ENCODE data around the gene TRAPPC14.

Gene TRAPPC14

DNA sequence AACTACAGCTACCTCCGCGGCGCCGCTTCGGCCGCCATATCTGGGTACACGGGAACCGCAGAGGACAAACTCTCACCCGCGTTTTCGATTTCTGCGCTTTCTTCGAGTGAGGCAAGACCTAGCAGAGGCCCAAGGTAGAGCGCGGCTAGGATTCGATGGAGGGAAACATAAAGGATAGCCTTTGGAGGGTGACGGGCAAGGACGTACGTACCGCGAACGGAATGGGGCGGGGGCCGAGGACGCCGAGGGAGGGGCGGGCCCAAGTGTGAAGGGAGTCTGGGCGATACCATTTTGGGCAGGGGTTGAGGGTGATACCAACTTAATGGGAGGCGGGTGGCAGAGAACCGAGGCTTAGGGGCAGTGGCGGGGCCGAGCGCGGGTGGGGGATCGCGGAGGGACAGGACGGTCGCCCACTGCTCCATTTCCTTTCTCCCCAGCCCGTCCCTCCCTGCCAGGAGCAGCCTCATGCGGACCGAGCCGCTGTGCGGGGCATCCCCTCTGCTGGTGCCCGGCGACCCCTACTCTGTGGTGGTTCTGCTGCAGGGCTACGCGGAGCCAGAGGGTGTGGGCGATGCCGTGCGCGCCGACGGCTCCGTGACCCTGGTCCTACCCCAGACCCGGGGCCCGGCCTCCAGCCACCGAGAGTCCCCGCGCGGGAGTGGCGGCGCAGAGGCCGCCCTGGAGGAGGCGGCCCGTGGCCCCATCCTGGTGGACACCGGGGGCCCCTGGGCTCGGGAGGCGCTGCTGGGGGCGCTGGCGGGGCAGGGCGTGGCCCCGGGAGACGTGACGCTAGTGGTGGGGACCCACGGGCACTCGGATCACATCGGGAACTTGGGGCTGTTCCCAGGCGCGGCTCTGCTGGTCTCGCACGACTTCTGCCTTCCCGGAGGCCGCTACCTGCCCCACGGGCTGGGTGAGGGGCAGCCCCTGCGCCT, 31.3 kb downstream of the TRAPPC14 start, which contains the start of gene MBLAC1:
TSS of gene MBLAC1 (plus strand) at position 37 of the 935 bp plus-strand sequence. CDS start at position 466, 429 bp downstream.
- FAIRE-seq (peak; percentile 89), DNase-seq (ENCODE audit: low spot score) (peak; percentile 96)

DNA sequence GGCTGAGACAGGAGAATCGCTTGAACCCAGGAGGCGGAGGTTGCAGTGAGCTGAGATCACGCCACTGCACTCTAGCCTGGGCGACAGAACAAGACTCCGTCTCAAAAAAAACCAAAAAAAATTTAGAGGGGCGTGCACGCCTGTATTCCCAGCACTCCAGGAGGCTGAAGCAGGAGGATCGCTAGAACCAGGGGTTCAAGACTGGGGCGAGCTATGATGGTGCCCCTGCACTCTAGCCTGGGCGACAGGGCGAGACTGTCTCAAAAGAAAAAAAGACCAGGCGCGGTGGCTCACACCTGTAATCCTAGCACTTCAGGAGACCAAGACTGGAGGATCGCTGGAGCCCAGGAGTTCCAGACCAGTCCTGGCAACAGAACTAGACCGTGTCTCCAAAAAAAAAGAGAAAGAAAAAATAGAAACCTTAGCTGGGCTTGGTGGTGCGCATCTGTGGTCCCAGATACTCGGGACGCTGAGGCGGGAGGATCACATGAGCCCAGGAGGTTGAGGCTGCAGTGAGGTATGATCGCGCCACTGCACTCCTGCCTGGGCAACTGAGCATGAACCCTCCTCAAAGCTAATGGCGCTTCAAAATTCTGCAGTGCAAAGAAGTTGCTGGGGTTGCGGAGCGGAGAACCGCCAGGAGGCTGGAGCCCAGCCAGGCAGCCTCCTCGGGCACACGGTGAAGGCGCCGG, 32.1 kb downstream of the TRAPPC14 start:
- FAIRE-seq = no peak
- DNase-seq (ENCODE audit: low spot score) = no peak

DNA sequence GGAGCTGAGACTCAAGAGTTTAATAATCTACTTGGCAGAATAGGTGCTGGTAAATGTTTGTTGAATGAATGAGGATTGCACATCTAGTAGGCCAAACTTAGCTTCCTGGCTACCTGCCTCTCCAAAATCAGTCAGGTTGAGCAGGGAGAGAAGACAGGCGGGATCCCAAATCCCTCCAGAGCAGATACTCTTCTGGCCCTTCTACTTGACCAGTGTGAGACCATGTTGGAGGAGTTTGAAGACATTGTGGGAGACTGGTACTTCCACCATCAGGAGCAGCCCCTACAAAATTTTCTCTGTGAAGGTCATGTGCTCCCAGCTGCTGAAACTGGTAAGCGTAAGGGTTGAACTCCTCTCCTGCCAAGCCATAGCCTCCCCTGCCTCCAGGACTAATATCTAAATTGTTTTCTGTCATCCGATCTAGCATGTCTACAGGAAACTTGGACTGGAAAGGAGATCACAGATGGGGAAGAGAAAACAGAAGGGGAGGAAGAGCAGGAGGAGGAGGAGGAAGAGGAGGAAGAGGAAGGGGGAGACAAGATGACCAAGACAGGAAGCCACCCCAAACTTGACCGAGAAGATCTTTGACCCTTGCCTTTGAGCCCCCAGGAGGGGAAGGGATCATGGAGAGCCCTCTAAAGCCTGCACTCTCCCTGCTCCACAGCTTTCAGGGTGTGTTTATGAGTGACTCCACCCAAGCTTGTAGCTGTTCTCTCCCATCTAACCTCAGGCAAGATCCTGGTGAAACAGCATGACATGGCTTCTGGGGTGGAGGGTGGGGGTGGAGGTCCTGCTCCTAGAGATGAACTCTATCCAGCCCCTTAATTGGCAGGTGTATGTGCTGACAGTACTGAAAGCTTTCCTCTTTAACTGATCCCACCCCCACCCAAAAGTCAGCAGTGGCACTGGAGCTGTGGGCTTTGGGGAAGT, 34.0 kb downstream of the TRAPPC14 start:
- DNase-seq (ENCODE audit: low spot score) = no peak
- no peak for FAIRE-seq

DNA sequence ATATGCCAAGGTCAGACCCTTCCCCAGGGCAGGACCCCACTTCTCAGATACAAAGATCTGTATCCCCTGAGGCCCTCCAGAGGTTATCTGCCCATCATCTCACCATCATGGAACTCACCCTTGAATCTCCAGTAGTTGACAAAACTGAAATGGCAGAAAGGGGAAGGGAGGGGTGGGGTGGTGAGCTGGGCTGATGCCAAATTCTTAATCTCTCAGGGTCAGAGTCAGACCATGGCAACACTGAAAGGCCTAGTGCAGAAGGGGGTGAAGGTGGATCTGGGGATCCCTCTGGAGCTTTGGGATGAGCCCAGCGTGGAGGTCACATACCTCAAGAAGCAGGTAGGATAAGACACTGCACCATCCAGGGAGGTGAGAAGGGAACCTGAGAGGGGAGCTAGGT, 36.0 kb downstream of the TRAPPC14 start:
- FAIRE-seq (no peak), DNase-seq (ENCODE audit: low spot score) (no peak)

DNA sequence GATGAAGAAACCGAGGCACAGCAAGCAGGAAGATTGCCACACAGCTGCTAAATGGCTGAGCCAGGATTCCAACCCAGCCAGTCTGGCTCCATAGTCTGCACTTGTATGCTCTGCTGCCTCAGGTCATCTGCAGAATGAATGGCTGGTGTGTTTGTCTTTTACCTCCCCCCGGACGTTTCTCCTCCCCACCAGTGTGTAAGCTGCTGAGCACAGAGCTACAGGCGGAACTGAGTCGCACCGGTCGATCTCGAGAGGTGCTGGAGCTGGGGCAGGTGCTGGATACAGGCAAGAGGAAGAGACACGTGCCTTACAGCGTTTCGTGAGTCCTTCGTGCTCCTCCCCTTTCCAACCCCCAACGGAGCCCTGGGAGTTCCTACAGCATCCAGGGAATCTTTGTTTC, 36.5 kb downstream of the TRAPPC14 start:
- DNase-seq (ENCODE audit: low spot score) (no peak), FAIRE-seq (no peak)

DNA sequence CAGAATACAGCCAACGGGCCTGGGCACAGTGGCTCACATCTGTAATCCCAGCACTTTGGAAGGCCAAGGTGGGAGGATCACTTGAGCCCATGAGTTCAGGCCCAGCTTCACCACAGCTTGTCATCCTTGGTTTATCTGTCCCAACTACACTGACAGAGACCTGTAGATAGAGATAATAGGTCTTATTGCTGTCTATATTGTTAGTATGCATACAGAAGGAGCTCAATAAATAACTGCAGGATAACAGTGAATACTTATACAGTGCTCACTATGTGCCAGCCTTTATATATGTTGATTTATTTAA, 37.8 kb downstream of the TRAPPC14 start:
- FAIRE-seq (no peak), DNase-seq (ENCODE audit: low spot score) (no peak)

DNA sequence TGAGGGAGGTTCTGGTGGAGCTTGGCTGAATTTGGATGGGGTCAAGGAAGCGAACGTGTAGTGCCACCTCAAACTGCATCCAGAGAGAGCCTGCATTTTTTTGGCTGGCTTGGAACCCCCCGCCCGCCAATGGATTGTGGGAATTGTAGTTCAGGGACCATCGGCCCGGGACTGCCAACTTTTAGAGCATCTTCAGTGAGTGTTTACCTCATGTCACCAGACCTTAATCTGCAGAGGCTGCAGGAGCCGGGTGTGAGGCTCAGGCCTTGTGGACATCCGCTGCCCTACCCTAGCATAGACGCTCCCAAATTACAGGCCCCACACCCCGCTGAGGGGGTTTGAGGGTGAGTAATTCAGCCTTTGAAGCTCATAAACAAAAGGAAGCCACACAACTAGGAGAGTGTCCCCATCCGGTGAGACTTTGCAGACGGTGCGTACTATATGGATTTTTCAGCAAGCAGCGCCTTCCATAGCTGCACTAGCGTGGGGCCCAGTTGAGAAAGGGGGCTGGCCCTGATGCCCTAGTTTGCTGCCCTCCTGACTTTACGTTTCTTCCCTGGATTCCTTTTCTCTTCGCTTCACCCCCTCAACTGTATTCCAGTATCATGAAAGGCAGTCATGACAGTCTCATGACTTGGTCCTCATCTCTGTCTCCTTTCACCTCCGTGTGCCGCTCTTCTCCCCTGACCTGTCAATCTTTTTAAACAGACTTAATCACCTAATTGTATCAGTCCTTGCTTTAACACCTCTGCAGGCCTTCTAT, 38.4 kb downstream of the TRAPPC14 start:
- no peak for FAIRE-seq
- DNase-seq (ENCODE audit: low spot score) = peak; percentile 89

DNA sequence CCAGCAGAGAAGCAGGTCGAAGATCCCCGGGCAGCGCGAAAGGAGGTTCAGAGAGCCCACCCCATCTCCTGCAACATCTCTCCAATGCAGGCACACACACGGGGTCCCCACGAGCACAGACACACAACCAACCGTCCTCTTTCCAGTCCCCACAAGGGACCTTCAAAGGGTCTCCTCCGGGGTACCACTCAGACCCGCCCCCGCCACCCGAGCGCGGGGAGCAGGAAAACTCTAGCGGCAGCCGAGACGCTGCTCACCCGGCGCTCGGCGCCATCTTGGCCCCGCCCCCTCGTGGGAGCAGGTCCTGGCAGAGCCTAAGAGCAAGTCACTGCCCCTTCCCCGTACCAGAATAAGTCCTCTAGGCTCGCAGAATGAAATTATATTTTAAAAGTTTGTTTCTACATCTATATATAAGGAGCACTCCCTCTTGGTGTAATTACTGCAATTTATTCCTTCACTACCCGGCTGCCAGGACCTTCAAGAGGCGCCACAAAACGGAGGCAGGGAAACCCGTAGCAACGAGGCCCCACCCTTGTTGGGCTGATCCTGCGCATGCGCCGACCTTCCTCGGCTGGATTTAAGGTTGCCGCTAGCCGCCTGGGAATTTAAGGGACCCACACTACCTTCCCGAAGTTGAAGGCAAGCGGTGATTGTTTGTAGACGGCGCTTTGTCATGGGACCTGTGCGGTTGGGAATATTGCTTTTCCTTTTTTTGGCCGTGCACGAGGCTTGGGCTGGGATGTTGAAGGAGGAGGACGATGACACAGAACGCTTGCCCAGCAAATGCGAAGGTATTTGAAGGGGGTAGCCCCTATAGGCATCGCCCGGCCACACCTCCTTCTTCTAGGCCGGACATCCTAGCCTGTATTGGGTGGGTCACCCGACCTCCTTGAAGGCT, 39.2 kb downstream of the TRAPPC14 start, which contains the start of the genes CNPY4 and TAF6:
TSS of gene CNPY4 (plus strand) at position 563 of the 898 bp plus-strand sequence. CDS start at position 674, 111 bp downstream.
TSS of gene TAF6 (minus strand) at position 287 of the 898 bp plus-strand sequence. CDS start 5,149 bp downstream, outside the sequence.
- peak; percentile 79 for FAIRE-seq
- peak; percentile 100 for DNase-seq (ENCODE audit: low spot score)

DNA sequence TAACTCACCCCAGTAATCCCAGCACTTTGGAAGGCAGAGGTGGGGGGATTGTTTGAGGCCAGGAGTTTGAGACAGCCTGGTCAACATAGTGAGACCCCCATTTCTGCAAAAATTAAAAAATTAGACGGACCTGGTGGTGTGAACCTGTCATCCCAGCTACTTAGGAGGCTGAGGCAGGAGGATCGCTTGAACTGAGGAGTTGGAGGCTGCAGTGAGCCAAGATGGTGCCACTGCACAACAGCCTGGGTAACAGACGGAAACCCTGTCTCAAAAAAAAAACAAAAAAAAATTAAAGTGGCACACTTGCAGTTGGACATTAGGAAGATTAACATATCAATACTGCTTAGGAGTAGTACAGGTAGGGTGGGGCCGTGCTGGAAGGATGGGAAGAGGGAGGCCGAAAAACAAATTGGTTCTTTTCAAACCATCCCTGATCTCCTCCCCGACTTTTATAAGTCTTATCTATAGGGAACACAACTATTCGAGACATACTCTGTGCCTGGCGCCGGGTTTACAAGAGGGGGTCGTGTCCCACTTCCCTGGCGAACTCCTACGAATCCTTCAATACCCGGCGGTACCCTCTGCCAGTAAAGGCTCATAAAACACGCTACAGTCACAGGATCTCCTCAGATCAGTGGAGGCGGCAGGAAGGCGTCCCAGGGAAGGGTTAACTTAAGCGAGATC, 40.0 kb downstream of the TRAPPC14 start:
- FAIRE-seq = no peak
- no peak for DNase-seq (ENCODE audit: low spot score)

DNA sequence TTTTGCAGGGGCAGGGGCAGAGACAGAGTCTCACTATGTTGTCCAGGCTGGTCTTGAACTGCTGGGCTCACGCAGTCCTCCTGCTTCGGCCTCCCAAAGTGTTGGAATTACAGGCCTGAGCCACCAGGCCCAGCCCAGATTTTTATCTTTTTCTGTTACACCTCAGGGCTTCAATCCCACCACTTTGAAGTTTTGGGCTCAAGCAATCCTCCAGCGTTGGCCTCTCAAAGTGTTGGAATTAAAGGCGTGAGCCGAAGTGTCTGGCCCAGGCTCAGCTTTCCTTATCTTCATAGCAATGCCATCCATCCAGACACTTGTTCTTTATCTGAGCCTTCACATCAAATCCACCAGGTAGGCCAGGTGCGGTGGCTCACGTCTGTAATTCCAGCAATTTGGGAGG, 43.5 kb downstream of the TRAPPC14 start:
- DNase-seq (ENCODE audit: low spot score) = no peak
- FAIRE-seq = no peak

DNA sequence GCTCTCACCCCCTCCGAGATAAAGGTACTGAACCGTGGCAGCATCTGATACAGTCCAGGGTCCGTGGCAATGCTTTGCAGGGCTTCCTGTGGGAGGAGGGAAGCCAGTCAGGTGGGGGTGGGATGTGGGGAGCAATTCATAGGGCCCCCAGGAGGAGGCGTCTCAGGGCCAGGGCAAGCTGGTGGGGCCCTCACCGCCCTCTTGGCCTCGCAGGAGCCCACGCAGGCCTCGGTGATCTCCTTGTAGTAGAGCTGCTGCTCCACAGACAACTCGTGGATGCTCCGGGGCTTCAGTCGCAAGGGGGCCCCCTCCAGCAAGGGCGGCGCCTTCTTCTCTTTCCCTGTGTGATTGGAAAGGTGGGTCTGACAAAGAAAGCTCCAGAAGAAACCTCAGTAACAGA, 46.6 kb downstream of the TRAPPC14 start:
- FAIRE-seq (no peak), DNase-seq (ENCODE audit: low spot score) (no peak)

DNA sequence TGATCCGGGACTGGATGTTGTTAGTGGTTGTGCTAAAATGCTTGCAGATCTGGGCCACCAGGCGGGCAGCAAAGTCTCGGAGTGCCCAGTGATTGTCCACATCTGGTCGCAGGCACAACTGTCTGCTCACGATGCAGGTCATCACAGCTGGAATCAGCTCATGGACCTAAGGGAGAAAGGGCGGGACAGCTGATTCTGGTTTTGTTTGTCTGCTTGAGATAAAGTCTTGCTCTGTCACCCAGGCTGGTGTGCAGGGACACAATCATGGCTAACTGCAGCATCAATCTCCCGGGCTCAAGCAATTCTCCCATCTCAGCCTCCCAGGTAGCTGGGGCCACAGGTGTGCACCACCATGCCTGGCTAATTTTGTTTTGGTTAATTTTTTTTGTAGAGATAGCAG, 47.4 kb downstream of the TRAPPC14 start:
- FAIRE-seq = no peak
- no peak for DNase-seq (ENCODE audit: low spot score)

DNA sequence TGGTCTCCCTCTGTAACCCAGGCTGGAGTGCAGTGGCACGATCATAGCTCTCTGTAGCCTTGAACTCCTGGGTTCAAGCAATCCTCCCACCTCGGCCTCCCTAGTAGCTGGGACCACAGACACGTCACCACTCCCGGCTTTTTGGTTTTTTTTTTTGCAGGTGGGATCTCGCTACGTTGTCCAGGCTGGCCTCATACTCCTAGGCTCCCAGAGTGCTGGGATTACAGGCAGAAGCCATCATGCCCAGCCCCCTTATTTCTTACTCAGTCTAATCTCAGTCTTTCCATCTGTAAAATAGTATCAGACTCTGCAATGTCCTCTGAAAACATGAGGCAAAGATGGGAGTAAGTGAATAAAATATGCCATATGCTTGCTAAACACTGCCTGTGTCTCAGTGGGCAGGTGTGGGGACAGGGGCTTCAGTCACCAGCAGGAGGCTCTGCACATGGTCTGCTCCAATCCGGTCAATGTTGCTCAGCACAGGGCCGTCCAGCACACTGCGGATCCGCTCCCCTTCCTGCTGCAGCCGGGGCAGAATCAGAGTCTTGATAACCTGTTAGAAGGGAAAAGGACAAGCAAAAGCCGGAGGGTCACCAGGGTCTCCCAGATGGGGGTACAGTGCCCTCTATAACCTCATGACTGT, 48.9 kb downstream of the TRAPPC14 start:
- DNase-seq (ENCODE audit: low spot score) (no peak), FAIRE-seq (peak; percentile 73)

DNA sequence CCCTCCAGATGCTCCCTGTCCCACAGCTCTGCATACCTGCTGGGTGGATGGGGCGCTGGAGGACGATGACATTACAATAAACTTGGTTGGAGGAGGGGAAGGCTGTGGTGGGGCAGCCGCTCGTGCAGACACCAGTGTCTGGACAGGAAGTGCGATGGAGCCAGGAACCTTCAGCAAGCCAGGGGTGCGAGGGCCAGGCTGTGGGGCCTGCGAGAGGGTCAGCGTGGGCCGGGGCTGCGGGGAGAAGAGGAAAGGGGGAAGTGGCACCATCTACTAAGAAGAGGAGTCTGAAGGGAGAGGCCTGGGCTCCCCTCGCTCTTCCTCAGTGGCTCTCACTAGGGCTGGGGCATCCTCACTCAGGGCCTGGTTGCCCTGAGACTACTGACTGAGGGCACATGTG, 50.6 kb downstream of the TRAPPC14 start:
- DNase-seq (ENCODE audit: low spot score) (no peak), FAIRE-seq (no peak)

DNA sequence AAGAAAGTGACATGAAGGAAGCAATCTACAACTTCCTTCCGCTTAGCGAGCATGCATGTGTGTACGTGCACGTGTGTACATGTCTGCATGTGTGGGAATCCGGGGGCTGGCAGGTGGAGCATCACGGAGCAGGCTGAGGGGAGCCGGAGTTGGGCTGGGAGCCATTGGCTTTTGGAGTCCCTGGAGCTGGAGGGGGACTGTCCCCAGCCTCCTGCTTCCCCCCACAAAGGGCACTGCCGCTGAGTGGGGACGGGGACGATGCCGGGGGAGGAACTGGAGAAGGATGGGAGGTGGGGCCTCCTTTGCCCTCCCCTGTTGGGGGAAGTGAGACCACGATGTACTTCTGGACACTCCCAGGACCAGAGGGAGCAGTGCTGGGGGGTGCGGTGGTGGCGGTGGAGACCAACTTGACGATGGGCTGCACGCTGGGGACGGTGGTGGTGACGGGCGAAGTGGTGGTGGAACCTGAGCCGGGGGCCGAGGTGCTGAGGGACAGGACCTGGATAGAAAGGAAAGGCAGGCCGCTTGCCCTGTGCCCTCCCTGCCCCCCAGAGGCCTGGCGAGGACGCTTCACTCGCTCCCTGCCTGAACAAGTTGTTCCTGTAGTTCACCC, 51.3 kb downstream of the TRAPPC14 start:
- DNase-seq (ENCODE audit: low spot score) = no peak
- peak; percentile 5 for FAIRE-seq

DNA sequence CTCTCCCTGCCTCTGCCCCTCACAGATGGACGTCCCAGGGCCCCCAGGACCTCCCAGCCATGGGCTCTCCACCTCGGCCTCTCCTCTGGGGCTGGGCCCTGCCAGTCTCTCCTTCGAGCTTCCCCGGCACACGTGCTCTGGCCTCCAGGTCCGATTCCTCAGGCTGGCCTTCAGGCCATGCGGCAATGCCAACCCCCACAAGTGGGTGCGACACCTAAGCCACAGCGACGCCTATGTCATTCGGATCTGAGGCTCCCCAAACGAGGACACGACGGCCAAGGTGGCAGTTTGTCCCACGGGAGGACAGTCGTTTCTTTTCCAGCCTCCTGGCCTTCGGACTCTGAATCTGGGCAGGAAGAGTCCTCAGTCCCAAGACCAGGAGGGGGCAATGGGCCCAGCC, 51.9 kb downstream of the TRAPPC14 start:
- DNase-seq (ENCODE audit: low spot score) = no peak
- no peak for FAIRE-seq

DNA sequence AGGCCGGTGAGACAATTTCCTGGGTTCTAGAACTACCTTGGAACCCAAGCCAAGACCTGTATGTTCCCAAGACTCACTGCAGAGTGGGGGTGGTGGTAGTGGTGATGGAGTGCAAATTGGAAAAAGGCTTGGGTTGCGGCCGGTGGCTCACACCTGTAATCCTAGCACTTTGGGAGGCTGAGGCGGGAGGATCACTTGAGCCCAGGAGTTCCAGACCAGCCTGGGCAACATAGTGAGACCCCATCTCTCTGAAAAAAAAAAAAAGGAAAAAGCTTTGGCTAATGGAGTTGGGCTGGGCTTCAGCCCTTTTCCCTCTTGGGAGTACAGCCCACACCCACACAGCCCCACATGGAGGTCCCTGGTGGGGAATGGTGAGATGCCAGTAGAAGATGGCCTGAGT, 53.0 kb downstream of the TRAPPC14 start:
- FAIRE-seq = no peak
- DNase-seq (ENCODE audit: low spot score) = no peak
